SU-DHL-6 (cell line): ENCODE measurements around the gene ADH1B.

ENCODE experiments used
- H2AFZ ChIP-seq: fragments of 200-600 bp; sonication (generic); 2 replicates; pipeline ENCODE4 v1.6.1; 2014; ENCODE audit warnings: low read depth, mild to moderate bottlenecking, moderate library complexity, mixed read lengths, antibody characterized with exemption, low read length; ENCODE audit not compliant: severe bottlenecking
- H3F3A ChIP-seq: fragments of 200-600 bp; shearing (Covaris generic); 2 replicates; pipeline ENCODE4 v1.6.0; 2016; ENCODE audit warnings: antibody characterized with exemption, mild to moderate bottlenecking; ENCODE audit not compliant: insufficient read depth
- H3K27ac ChIP-seq: fragments of 200-600 bp; sonication (generic); 2 replicates; pipeline ENCODE4 v1.5.1; 2016; ENCODE audit warnings: low read depth, mild to moderate bottlenecking, low read length, moderate library complexity, mixed read lengths
- H3K27me3 ChIP-seq: fragments of 200-600 bp; sonication (generic), shearing (Covaris generic); 2 replicates; pipeline ENCODE4 v1.6.0; 2014; ENCODE audit warnings: mild to moderate bottlenecking, low read length
- H3K36me3 ChIP-seq: fragments of 200-600 bp; sonication (generic); 2 replicates; pipeline ENCODE4 v1.6.1; 2014; ENCODE audit warnings: mild to moderate bottlenecking, low read length, mixed read lengths
- H3K4me2 ChIP-seq: fragments of 300-600, 200-600 bp; shearing (Covaris generic), sonication (generic); 2 replicates; pipeline ENCODE4 v1.6.0; 2014; ENCODE audit warnings: low read length, low read depth, mild to moderate bottlenecking; ENCODE audit not compliant: poor library complexity, severe bottlenecking
- H3K4me3 ChIP-seq: fragments of 200-600 bp; sonication (generic); 2 replicates; pipeline ENCODE4 v1.5.1; 2014; ENCODE audit warnings: antibody characterized with exemption, low read length, mild to moderate bottlenecking, mixed read lengths; ENCODE audit not compliant: insufficient read depth, poor library complexity, severe bottlenecking
- H3K79me2 ChIP-seq: fragments of 200-600 bp; sonication (generic); 2 replicates; pipeline ENCODE4 v1.6.1; 2014; ENCODE audit warnings: mild to moderate bottlenecking, low read length, moderate library complexity; ENCODE audit not compliant: insufficient read depth
- H3K9ac ChIP-seq: fragments of 200-600 bp; sonication (generic); 2 replicates; pipeline ENCODE4 v1.7.0; 2014; ENCODE audit warnings: mild to moderate bottlenecking, low read length
- H3K9me2 ChIP-seq: fragments of 200-600 bp; sonication (generic); replicated peaks from 2 replicates; pipeline ENCODE4 v1.6.1; 2014; ENCODE audit warnings: low read length; ENCODE audit not compliant: insufficient read depth
- H3K9me3 ChIP-seq: fragments of 200-600 bp; sonication (generic); 2 replicates; pipeline ENCODE4 v1.6.1; 2014; ENCODE audit warnings: low read length, mixed read lengths; ENCODE audit not compliant: insufficient read depth
- H4K20me1 ChIP-seq: fragments of 200-600 bp; sonication (generic); 2 replicates; pipeline ENCODE4 v1.6.1; 2014; ENCODE audit warnings: low read depth, mild to moderate bottlenecking, antibody characterized with exemption, low read length, moderate library complexity, mixed read lengths
- EZH2phosphoT487 ChIP-seq: fragments of 200-600 bp; sonication (generic), shearing (Covaris generic); conservative IDR thresholded peaks from 2 replicates; pipeline ENCODE4 v1.6.1; 2018; ENCODE audit warnings: mild to moderate bottlenecking, antibody characterized with exemption, low read length, moderate library complexity, mixed read lengths
- TF ChIP-seq, protein P1 (sequence below): fragments of 200-600 bp; sonication (generic); IDR thresholded peaks from one replicate; pipeline ENCODE4 v1.5.1; 2017; ENCODE audit warnings: antibody characterized with exemption, mild to moderate bottlenecking, low read length, moderate library complexity; ENCODE audit not compliant: insufficient read depth, poor library complexity, severe bottlenecking

The ADH1B gene

GRCh38 chr4:99329876-99330275, 8.7 kb upstream of the ADH1B start:
- H3K9ac ChIP-seq: no peak overlapping the region
- H3K9me2 ChIP-seq: no peaks in the 10 kb centered on the region
- no peak overlapping the region for H3K4me3 ChIP-seq
- H3K9me3 ChIP-seq: no peaks in the 10 kb centered on the region
- TF ChIP-seq, protein P1, sequence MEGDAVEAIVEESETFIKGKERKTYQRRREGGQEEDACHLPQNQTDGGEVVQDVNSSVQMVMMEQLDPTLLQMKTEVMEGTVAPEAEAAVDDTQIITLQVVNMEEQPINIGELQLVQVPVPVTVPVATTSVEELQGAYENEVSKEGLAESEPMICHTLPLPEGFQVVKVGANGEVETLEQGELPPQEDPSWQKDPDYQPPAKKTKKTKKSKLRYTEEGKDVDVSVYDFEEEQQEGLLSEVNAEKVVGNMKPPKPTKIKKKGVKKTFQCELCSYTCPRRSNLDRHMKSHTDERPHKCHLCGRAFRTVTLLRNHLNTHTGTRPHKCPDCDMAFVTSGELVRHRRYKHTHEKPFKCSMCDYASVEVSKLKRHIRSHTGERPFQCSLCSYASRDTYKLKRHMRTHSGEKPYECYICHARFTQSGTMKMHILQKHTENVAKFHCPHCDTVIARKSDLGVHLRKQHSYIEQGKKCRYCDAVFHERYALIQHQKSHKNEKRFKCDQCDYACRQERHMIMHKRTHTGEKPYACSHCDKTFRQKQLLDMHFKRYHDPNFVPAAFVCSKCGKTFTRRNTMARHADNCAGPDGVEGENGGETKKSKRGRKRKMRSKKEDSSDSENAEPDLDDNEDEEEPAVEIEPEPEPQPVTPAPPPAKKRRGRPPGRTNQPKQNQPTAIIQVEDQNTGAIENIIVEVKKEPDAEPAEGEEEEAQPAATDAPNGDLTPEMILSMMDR: no peak
- TF ChIP-seq EZH2phosphoT487: no peak
- no peak overlapping the region for H2AFZ ChIP-seq
- no peaks in the 10 kb centered on the region for H3K27me3 ChIP-seq
- no peak overlapping the region for H3K27ac ChIP-seq
- H3K79me2 ChIP-seq: no peaks in the 10 kb centered on the region
- H4K20me1 ChIP-seq: no peaks in the 10 kb centered on the region
- H3K36me3 ChIP-seq: no peaks in the 10 kb centered on the region
- no peak overlapping the region for H3K4me2 ChIP-seq
- H3F3A ChIP-seq: no peaks in the 10 kb centered on the region

DNA sequence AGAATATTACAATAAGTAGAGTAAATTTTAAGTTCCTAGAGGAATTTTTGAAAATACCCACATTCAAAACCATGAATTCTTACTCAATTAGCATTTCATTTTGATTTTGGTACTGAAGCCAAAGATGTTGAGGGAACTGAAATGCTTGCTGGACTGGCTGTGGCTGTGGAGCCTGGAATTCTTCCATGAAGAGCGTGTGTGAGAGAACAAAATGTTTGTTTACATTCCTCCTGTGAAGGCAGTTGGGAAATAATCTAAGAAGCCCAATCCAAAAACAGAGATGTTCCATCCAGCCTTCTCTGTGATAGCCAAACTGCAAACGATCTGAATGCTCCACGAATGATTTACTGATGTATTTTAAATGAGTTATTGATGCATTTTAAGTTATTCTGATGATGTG, 3.8 kb upstream of the ADH1B start:
- no peak overlapping the region for H3K4me2 ChIP-seq
- no peaks in the 10 kb centered on the region for H3K9me3 ChIP-seq
- no peak overlapping the region for H3K4me3 ChIP-seq
- no peak overlapping the region for H2AFZ ChIP-seq
- no peak overlapping the region for H3K27ac ChIP-seq
- no peak for TF ChIP-seq EZH2phosphoT487
- TF ChIP-seq, protein P1: no peak
- H3F3A ChIP-seq: no peaks in the 10 kb centered on the region
- H4K20me1 ChIP-seq: no peaks in the 10 kb centered on the region
- no peaks in the 10 kb centered on the region for H3K79me2 ChIP-seq
- no peak overlapping the region for H3K9ac ChIP-seq
- no peaks in the 10 kb centered on the region for H3K27me3 ChIP-seq
- H3K36me3 ChIP-seq: no peaks in the 10 kb centered on the region
- no peaks in the 10 kb centered on the region for H3K9me2 ChIP-seq

DNA sequence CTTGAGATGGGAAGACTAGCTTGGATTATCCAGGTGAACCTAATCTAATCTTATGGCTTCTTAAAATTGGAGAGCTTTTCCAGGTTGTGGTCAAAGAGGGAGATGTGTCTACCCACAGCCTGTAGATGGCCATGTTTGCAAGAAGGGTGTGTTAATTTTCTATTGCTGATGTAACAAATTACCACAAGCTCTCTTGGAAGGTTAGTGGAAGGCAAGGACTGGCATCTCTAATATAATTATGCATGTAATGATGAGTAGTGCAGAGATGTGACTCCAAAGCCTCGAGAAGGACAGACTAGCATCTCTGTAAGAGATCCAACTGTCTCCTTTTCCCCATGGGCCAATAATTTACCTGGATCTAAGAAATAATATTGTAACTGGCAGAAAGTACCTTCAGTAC, 3.2 kb upstream of the ADH1B start:
- H3K9ac ChIP-seq: no peak overlapping the region
- no peaks in the 10 kb centered on the region for H3K9me3 ChIP-seq
- no peak overlapping the region for H3K27ac ChIP-seq
- TF ChIP-seq EZH2phosphoT487: no peak
- TF ChIP-seq, protein P1: no peak
- no peak overlapping the region for H3K4me2 ChIP-seq
- no peaks in the 10 kb centered on the region for H4K20me1 ChIP-seq
- H3K9me2 ChIP-seq: no peaks in the 10 kb centered on the region
- no peaks in the 10 kb centered on the region for H3K79me2 ChIP-seq
- no peak overlapping the region for H3K4me3 ChIP-seq
- H2AFZ ChIP-seq: no peak overlapping the region
- no peaks in the 10 kb centered on the region for H3K27me3 ChIP-seq
- H3K36me3 ChIP-seq: no peaks in the 10 kb centered on the region
- no peaks in the 10 kb centered on the region for H3F3A ChIP-seq
